Pancreas (tissue), 10 donors: ENCODE results near the gene ATXN10. TPM values are rescaled to one million over a fixed set of nuclear protein-coding genes. Genes with fewer than 3 reads are reported as not detected.
A peak's percentile ranks its signal among the peaks of the same experiment; 100 is the strongest.

Source experiments
- ATAC-seq, 4 donors: fragments of 200-7000 bp; cut with Tn5 transposase; one replicate each; pipeline versions ENCODE4 v1.8.0 to v1.9.1; 2020; ENCODE audit warnings: mild to moderate bottlenecking in 4 of 4, moderate library complexity in 4 of 4
- DNase-seq, 6 donors: peaks; one replicate each; pipeline ENCODE4 v3.0.0-alpha.2; 2020
- FAIRE-seq: peaks from 2 replicates; lab custom pipeline; 2012; peaks lifted over from hg19 to GRCh38; lab: Jason Lieb, UNC
- H3K27ac ChIP-seq, 4 donors: fragments of 200-600 bp; sonication (generic); 1 replicate in 3 of 4; 2 replicates in 1 of 4; pipeline versions ENCODE4 v1.5.0 to v1.8.0; 2020
- H3K27me3 ChIP-seq, 4 donors: fragments of 200-600 bp; one replicate each; pipeline ENCODE4 v1.8.0; 2021
- H3K36me3 ChIP-seq, 3 donors: fragments of 200-600 bp; sonication (generic) in 1 of 3; one replicate each; pipeline versions ENCODE4 v1.5.0 to v1.8.0; 2020 to 2021
- H3K4me1 ChIP-seq, 3 donors: fragments of 200-600 bp; one replicate each; pipeline ENCODE4 v1.8.0; 2021
- H3K4me3 ChIP-seq, 4 donors: fragments of 200-600 bp; sonication (generic) in 2 of 4; one replicate each; pipeline versions ENCODE4 v1.5.0 to v1.8.0; 2020 to 2021
- H3K9me3 ChIP-seq, 4 donors: fragments of 200-600 bp; one replicate each; pipeline ENCODE4 v1.8.0; 2021
- CTCF ChIP-seq, 4 donors: fragments of 200-600 bp; sonication (generic) in 3 of 4; IDR thresholded peaks; one replicate each; pipeline versions ENCODE4 v1.5.0 to v1.8.0; 2021; ENCODE audit warnings: antibody characterized with exemption in 4 of 4
- WGBS, 2 donors: extraction: QIAGEN DNeasy Blood & Tissue Kit; methylation state at CpG; one replicate each; pipeline ENCODE4 v1.1.7; 2013; 5-methylcytosine and 5-hydroxymethylcytosine counted together
- intact Hi-C, 3 donors: fragments of 100-400 bp; cut with DNase I; formaldehyde crosslinking; loops; one replicate each; pipeline versions ENCODE4 v1.11.1 to v1.14.2; 2022
- polyA plus RNA-seq, 2 donors: library from polyadenylated mRNA; stranded (reverse); fragments of 200-250 nt; gene quantifications; one replicate each; pipeline ENCODE4 v1.2.3, GENCODE V29; 2013
- total RNA-seq, 6 donors: library from RNA; stranded (reverse); fragmentation: NEBNext Ultra II Directional in 4 of 6; extraction: Animal tissue kit (Norgen Biotek cat#: 25700) in 4 of 6; gene quantifications; one replicate each; pipeline versions ENCODE4 v1.2.1 to v1.2.4, GENCODE V29; 2021 to 2023
- donor health status: healthy with polysubstance abuse.
- donor health status: DM: no; HTN: no; CAD: no; lungs with moderate emphysema.
- donor health status: DM: no; HTN: no; CAD: no.
- donor health status: control.
- donor health status: control.
- donor health status: Bipolar disorder and iron deficiency.
- donor health status: DM: yes; HTN: yes; CAD: no.
- donor health status: DM: no; HTN: no; CAD: no.
- donor health status: DM: no; HTN: no; CAD: no.
- donor health status: DM: yes; HTN: yes; CAD: no.

The ATXN10 gene
- total and polyA plus RNA-seq, 8 donors = 19.1 to 75.1 (median 62.4) TPM

- ATAC-seq (no peak), DNase-seq (peak in 2 of 6 donors; percentile 14 to 32), FAIRE-seq (no peak)
- Histone ChIP-seq H3K27ac (no peak overlapping the region), H3K36me3 (no peaks in the 10 kb centered on the region), H3K4me3 (no peak overlapping the region), H3K4me1 (no peaks in the 10 kb centered on the region), H3K27me3 (no peaks in the 10 kb centered on the region), H3K9me3 (no peaks in the 10 kb centered on the region)
- TF ChIP-seq CTCF (IDR thresholded peaks at IDR 0.05) = no peak
- 47 to 54% methylated on average over 22 of the region's 22 CpGs for WGBS, 2 donors
- intact Hi-C loops = no loop called here
Observed at GRCh38 chr22:45627489-45628233, 44.0 kb upstream of the ATXN10 start.

GRCh38 chr22:45628515-45628914 is 43.1 kb upstream of the ATXN10 start:
- FAIRE-seq (no peak), DNase-seq (no peak), ATAC-seq (peak; percentile 32 to 74 (median 70))
- no peak for TF ChIP-seq CTCF (IDR thresholded peaks at IDR 0.05)
- intact Hi-C loops = no loop called here
- no peaks in the 10 kb centered on the region for H3K9me3 ChIP-seq
- no peaks in the 10 kb centered on the region for H3K36me3 ChIP-seq
- no peaks in the 10 kb centered on the region for H3K27me3 ChIP-seq
- H3K4me1 ChIP-seq = no peaks in the 10 kb centered on the region
- no peak overlapping the region for H3K27ac ChIP-seq
- 23 to 24% methylated on average over 5 of the region's 5 CpGs for WGBS, 2 donors
- no peak overlapping the region for H3K4me3 ChIP-seq

- intact Hi-C loops = no loop called here
- Histone ChIP-seq H3K4me1 (no peaks in the 10 kb centered on the region), H3K9me3 (no peaks in the 10 kb centered on the region), H3K27me3 (no peaks in the 10 kb centered on the region), H3K4me3 (no peak overlapping the region), H3K36me3 (no peaks in the 10 kb centered on the region), H3K27ac (no peak overlapping the region)
- DNase-seq (peak in 1 of 6 donors; percentile 35), ATAC-seq (no peak), FAIRE-seq (no peak)
- 50% methylated on average over 15 of the region's 15 CpGs for WGBS, 2 donors
- no peak for TF ChIP-seq CTCF (IDR thresholded peaks at IDR 0.05)
Observed at GRCh38 chr22:45629469-45630089, 42.1 kb upstream of the ATXN10 start.

GRCh38 chr22:45630436-45630835 is 41.2 kb upstream of the ATXN10 start:
- FAIRE-seq = no peak
- DNase-seq = peak in 1 of 6 donors; percentile 17
- intact Hi-C loops = no loop called here
- Histone ChIP-seq H3K4me3 (no peak overlapping the region), H3K9me3 (no peaks in the 10 kb centered on the region), H3K27ac (no peak overlapping the region), H3K36me3 (no peaks in the 10 kb centered on the region), H3K27me3 (no peaks in the 10 kb centered on the region), H3K4me1 (no peaks in the 10 kb centered on the region)
- ATAC-seq = no peak
- 88 to 89% methylated on average over 15 of the region's 15 CpGs for WGBS, 2 donors
- no peak for TF ChIP-seq CTCF (IDR thresholded peaks at IDR 0.05)
